Nephron progenitor cell (in vitro differentiated cells): Measurements from ENCODE around the gene CFAP73.

Source experiments
- DNase-seq: peaks from one replicate; pipeline ENCODE4 v3.0.0; 2021
- H3K27ac Mint-ChIP-seq: 2 replicates; pipeline ENCODE4 v1.8.0; 2021; ENCODE audit warnings: mild to moderate bottlenecking, moderate library complexity, mixed read lengths
- H3K27me3 Mint-ChIP-seq: 2 replicates; pipeline ENCODE4 v1.8.0; 2021; ENCODE audit warnings: mild to moderate bottlenecking, low read depth, mixed read lengths; ENCODE audit not compliant: poor library complexity
- H3K36me3 Mint-ChIP-seq: 2 replicates; pipeline ENCODE4 v1.8.0; 2021; ENCODE audit warnings: low read depth, mixed read lengths
- H3K4me1 Mint-ChIP-seq: 2 replicates; pipeline ENCODE4 v1.8.0; 2021; ENCODE audit warnings: mixed read lengths
- H3K4me3 Mint-ChIP-seq: 2 replicates; pipeline ENCODE4 v1.8.0; 2021; ENCODE audit warnings: mild to moderate bottlenecking, moderate library complexity, mixed read lengths
- H3K9me3 Mint-ChIP-seq: 2 replicates; pipeline ENCODE4 v1.8.0; 2021; ENCODE audit warnings: mild to moderate bottlenecking, moderate library complexity, mixed read lengths
- CTCF ChIP-seq: fragments of 200-600 bp; sonication (generic); IDR thresholded peaks from 2 replicates; pipeline ENCODE4 v1.5.0; 2021; ENCODE audit warnings: antibody characterized with exemption

The CFAP73 gene

DNA sequence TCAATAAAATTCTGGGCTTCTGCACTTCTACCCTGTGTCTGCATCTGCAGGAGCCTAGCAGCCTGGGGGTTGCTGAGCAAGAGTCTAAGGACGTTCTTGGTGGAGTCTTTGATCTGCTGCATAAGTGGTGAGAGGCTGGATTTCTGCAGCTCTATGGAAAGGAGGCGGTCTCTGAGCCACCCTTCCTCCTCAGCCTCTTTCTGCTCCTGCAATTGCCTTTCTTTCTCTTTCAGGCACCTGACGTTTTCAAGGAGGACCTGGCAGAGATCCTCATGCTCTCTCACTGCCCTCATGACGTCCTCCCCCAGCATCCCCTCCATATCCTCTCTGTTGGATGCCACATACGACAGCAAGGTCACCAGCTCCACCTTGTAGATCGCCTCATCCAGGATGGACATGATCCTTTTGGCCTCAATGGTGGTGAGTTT, 58.1 kb downstream of the CFAP73 start:
- H3K4me1 Mint-ChIP-seq: peaks cover 16% of the 10 kb centered on the region
- DNase-seq: no peak

DNA sequence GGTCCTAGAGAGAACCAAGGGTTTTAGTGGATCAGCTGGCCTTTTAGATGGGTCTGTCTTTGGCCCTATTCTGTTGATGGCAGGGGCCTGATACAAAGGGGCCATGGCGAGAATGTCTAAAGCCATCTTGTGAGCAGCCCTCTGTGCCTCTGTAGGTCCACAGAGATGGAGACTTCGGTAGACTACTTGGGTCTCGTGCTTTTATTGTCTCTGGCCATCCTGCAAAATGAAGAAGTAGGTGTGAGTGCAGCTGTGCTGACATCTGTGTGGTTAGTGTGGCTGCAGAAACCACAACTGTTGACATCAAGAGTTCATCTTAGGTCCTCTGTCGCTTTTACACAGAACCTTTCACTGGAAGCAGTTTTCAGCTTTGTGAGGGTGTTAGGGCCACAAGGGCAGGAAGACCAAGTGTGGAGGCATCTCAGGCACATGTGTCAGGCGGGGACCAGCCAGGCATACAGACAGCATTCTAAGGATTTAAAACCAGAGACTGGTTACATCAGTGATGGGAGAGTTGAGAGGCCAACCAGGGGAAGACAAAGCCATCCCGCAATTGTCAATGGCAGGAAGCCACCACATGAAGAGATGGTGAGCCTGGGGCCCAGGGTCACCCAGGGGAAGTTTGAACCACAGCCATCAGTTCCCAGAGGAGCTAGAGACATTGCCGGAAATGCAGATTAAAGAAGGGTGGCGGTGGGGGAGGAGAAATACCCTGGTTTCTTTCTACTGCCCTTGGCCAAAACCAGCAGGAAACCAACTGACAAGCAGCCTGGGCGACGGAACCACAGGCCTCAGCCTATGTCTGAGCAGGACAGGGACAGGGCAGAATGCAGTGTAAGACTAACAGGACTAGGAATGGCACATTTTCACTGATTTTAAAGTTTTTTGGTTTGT, 58.8 kb downstream of the CFAP73 start:
- DNase-seq: no peak
- peak overlapping the region; percentile 87 for H3K27ac Mint-ChIP-seq
- H3K36me3 Mint-ChIP-seq: peaks cover 11% of the 10 kb centered on the region
- H3K4me3 Mint-ChIP-seq: no peak overlapping the region
- TF ChIP-seq CTCF: no peak
- no peaks in the 10 kb centered on the region for H3K27me3 Mint-ChIP-seq
- peaks cover 16% of the 10 kb centered on the region for H3K4me1 Mint-ChIP-seq
- H3K9me3 Mint-ChIP-seq: peaks cover 9% of the 10 kb centered on the region

More for the DNA sequence above, 58.1 kb downstream of the CFAP73 start:
- H3K9me3 Mint-ChIP-seq: peaks cover 9% of the 10 kb centered on the region
- H3K4me3 Mint-ChIP-seq: no peak overlapping the region
- peak overlapping the region; percentile 50 for H3K27ac Mint-ChIP-seq
- no peaks in the 10 kb centered on the region for H3K27me3 Mint-ChIP-seq
- TF ChIP-seq CTCF: no peak
- peaks cover 11% of the 10 kb centered on the region for H3K36me3 Mint-ChIP-seq
